HUES48 (cell line): ENCODE results near the gene NAXD.

Experiments
- H3K27ac ChIP-seq: one replicate; pipeline ENCODE4 v1.7.0; 2013; ENCODE audit warnings: low read depth, low read length, inconsistent platforms
- H3K27me3 ChIP-seq: 2 replicates; pipeline ENCODE4 v1.6.1; 2013; ENCODE audit warnings: mild to moderate bottlenecking, low read length; ENCODE audit not compliant: control insufficient read depth, insufficient read depth
- H3K36me3 ChIP-seq: 2 replicates; pipeline ENCODE4 v1.6.1; 2013; ENCODE audit warnings: low read length; ENCODE audit not compliant: control insufficient read depth, insufficient read depth
- H3K4me1 ChIP-seq: 2 replicates; pipeline ENCODE4 v1.6.1; 2013; ENCODE audit warnings: mild to moderate bottlenecking, low read length; ENCODE audit not compliant: control insufficient read depth, insufficient read depth
- H3K4me3 ChIP-seq: 2 replicates; pipeline ENCODE4 v1.5.1; 2013; ENCODE audit warnings: mild to moderate bottlenecking, low read depth, low read length
- H3K9ac ChIP-seq: 2 replicates; pipeline ENCODE4 v1.6.1; 2013; ENCODE audit warnings: mild to moderate bottlenecking, low read depth, low read length, moderate library complexity
- H3K9me3 ChIP-seq: 2 replicates; pipeline ENCODE4 v1.6.1; 2013; ENCODE audit warnings: low read length; ENCODE audit not compliant: control insufficient read depth, insufficient read depth

NAXD gene

DNA sequence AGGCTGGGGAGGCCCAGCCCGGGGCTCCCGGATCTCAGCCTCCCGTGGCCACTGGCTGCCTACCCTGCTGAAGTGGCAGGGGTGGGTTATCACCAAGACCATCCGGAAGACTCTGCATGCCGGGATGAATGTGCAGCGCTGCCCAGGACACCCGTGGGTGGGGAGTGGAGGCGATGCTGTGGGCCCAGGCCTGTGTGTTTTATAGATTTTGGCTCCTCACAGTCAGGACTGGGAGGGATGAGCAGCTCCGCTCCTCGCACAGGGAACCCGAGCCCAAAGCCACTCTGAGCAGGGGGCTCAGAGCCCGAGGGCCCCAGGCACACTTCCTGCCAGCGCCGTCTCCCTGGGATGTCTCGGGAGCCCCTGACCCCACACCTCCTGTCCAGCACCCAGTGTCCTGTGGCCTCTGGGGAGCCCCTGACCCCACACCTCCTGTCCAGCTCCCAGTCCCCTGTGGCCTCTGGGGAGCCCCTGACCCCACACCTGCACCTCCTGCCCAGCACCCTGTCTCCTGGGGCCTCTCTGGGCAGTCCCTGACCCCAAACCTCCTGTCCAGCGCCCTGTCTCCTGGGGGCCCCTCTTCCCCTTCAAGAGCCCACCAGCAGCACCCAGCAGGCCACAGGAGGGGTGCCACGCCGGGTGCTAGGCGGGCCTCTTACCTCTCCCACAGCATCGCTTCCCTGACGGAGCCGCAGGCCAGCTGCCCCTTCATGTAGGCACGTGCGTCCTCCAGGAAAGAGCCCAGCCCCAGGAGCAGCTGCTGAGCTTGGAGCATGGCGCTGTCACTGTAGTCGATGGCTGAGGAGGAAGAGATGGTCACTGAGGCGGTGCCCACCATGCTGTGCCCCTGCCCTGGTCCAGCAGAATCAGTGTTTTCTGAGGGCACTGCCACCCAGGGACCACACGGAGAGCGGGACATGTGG lies 31.4 kb downstream of the NAXD start:
- Histone ChIP-seq H3K9ac (no peak overlapping the region), H3K4me1 (peaks cover 4% of the 10 kb centered on the region), H3K36me3 (peaks cover 37% of the 10 kb centered on the region), H3K27me3 (no peaks in the 10 kb centered on the region), H3K9me3 (no peaks in the 10 kb centered on the region), H3K27ac (no peak overlapping the region), H3K4me3 (no peak overlapping the region)

DNA sequence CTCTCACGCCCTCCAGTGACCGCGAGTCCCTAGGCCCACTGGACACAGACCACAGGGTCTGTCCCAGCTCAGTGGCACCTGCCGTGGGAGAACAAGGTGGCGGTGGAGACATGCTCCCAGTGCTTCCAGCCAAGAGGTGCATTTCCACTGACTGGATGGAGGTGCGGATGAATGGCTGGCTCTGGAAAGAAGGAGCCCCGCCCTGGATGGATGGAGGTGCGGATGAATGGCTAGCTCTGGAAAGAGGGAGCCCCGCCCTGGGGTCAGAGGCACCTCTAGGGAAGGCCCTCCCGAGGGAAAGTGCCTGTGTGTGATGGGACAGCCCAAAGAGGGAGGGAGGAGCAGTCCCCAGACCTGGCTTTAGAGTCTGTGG lies 32.0 kb downstream of the NAXD start:
- Histone ChIP-seq H3K36me3 (peaks cover 32% of the 10 kb centered on the region), H3K27ac (no peak overlapping the region), H3K4me1 (peaks cover 4% of the 10 kb centered on the region), H3K4me3 (no peak overlapping the region), H3K27me3 (no peaks in the 10 kb centered on the region), H3K9ac (no peak overlapping the region), H3K9me3 (no peaks in the 10 kb centered on the region)

DNA sequence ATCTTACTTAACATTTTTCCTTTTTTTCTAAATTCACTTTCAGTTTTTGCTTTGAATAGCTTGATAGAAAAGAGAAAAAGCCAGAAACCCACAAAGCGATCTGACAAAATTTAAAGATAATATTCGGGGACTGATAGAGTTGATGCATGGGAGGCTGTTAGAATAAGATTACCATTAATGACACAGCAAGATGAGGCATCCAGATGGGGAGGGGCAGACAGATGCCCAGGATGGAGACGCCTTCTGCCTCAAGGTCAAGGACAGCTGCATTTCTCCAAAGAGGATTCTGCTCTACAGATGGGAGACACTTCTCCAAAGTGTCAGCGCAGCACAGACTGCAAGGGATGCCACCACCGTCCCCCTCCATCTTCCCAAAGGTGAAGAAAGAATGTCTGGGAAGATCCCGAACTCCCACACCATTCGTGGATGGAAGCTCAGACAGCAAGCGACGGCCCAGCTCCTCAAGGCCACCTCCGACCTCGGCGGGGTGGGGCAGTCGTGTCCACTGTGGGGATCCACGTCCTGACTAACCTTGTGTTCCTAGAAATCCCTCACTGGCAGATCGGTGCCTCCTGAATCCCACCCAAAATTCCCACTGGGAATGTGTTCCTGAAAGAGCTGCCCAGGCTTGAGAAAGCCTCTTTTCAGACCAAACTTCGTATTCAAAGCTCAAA lies 32.9 kb downstream of the NAXD start:
- H3K27ac ChIP-seq = no peak overlapping the region
- no peaks in the 10 kb centered on the region for H3K27me3 ChIP-seq
- no peak overlapping the region for H3K4me3 ChIP-seq
- no peaks in the 10 kb centered on the region for H3K9me3 ChIP-seq
- H3K36me3 ChIP-seq = peaks cover 23% of the 10 kb centered on the region
- H3K9ac ChIP-seq = no peak overlapping the region
- peaks cover 4% of the 10 kb centered on the region for H3K4me1 ChIP-seq

- no peaks in the 10 kb centered on the region for H3K9me3 ChIP-seq
- no peaks in the 10 kb centered on the region for H3K27me3 ChIP-seq
- H3K4me1 ChIP-seq = peaks cover 4% of the 10 kb centered on the region
- H3K27ac ChIP-seq = no peak overlapping the region
- no peak overlapping the region for H3K9ac ChIP-seq
- H3K36me3 ChIP-seq = peaks cover 18% of the 10 kb centered on the region
- no peak overlapping the region for H3K4me3 ChIP-seq
Observed at GRCh38 chr13:110648848-110649421, 33.6 kb downstream of the NAXD start.

DNA sequence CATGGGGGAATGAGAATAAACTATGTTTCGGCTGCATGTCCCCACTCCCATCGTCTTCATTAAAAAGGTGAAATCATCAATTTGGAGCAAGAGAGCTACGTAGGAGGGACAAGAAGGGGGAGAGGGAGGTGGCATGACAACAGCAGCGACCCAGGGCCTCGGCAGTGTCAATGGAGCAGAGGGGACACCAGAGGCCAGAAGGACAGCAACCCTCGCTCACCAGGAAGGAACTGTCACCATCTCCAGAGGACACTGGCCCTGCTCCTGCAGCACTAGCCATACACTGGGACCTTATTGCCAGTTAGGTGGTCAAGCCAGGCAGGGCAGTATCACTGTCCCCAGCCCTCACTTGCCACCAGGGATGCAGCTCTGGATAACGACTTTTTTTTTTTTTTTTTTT lies 34.2 kb downstream of the NAXD start:
- Histone ChIP-seq H3K4me3 (no peak overlapping the region), H3K9ac (no peak overlapping the region), H3K27ac (no peak overlapping the region), H3K27me3 (no peaks in the 10 kb centered on the region), H3K9me3 (no peaks in the 10 kb centered on the region), H3K36me3 (peaks cover 13% of the 10 kb centered on the region; the same call in 1 of the 2 replicates), H3K4me1 (peaks cover 2% of the 10 kb centered on the region)

DNA sequence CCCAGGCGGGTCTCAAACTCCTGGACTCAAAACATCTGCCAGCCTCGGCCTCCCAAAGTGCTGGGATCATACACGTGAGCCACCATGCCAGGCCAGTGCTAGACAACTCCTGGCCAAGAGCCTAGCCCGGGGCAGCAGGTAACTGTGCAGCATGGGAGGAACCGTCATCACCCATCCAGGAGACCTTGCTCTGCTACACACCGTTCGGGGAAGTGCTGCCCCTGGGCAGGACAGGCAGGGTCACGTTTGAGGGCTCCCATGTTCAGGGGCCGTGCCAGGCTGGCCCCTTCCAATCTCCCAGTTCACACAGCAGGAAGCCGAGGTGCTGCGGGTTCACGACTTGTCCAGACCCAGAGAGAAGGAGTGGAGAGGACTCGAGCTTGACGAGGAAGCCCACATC lies 35.1 kb downstream of the NAXD start:
- Histone ChIP-seq H3K4me1 (no peaks in the 10 kb centered on the region; the same call in 1 of the 2 replicates), H3K9ac (no peak overlapping the region), H3K36me3 (peaks cover 13% of the 10 kb centered on the region; the same call in 1 of the 2 replicates), H3K27ac (no peak overlapping the region), H3K9me3 (no peaks in the 10 kb centered on the region), H3K27me3 (no peaks in the 10 kb centered on the region), H3K4me3 (no peak overlapping the region)

- Histone ChIP-seq H3K9me3 (no peaks in the 10 kb centered on the region), H3K9ac (no peak overlapping the region)
Observed at GRCh38 chr13:110651271-110651670, 35.9 kb downstream of the NAXD start.

DNA sequence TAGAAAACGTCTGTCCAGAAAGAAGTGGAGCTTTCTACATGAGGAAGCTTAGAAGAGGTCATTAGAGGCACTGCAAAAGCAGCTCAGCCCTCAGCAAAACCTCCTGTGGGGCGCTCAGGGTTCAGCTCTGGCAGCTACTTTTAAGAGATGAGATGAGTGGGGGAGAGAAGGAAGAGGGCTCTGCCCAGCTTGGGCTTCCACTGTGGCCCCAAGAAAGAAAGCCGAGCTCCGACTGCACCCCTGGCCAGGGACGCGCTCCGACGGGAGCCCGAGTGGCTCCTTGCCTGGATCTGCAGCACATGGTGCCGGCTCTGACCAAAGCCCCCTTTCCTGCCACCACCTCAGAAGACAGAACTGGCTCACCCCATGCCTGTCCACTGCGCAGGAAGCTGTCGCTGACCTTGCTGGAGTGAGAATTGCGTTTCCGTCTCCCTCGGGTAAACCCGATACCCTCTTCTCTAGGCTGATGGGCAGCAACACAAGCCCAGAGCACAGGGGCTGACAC lies 36.4 kb downstream of the NAXD start:
- Histone ChIP-seq H3K9ac (no peak overlapping the region), H3K36me3 (peaks cover 9% of the 10 kb centered on the region; the same call in 1 of the 2 replicates), H3K4me1 (no peaks in the 10 kb centered on the region), H3K9me3 (no peaks in the 10 kb centered on the region), H3K27ac (no peak overlapping the region), H3K27me3 (no peaks in the 10 kb centered on the region), H3K4me3 (no peak overlapping the region)

More at GRCh38 chr13:110651271-110651670, 35.9 kb downstream of the NAXD start:
- H3K4me3 ChIP-seq = no peak overlapping the region
- no peaks in the 10 kb centered on the region for H3K4me1 ChIP-seq
- H3K27ac ChIP-seq = no peak overlapping the region
- H3K36me3 ChIP-seq = peaks cover 9% of the 10 kb centered on the region; the same call in 1 of the 2 replicates
- H3K27me3 ChIP-seq = no peaks in the 10 kb centered on the region

GRCh38 chr13:110652231-110652730 lies 36.9 kb downstream of the NAXD start:
- H3K4me3 ChIP-seq = no peak overlapping the region
- no peaks in the 10 kb centered on the region for H3K9me3 ChIP-seq
- H3K9ac ChIP-seq = no peak overlapping the region
- H3K36me3 ChIP-seq = peaks cover 9% of the 10 kb centered on the region; the same call in 1 of the 2 replicates
- no peak overlapping the region for H3K27ac ChIP-seq
- H3K27me3 ChIP-seq = no peaks in the 10 kb centered on the region
- no peaks in the 10 kb centered on the region for H3K4me1 ChIP-seq

- H3K4me1 ChIP-seq = no peaks in the 10 kb centered on the region
Observed at GRCh38 chr13:110652764-110653163, 37.4 kb downstream of the NAXD start.

More at GRCh38 chr13:110652764-110653163, 37.4 kb downstream of the NAXD start:
- H3K27me3 ChIP-seq = no peaks in the 10 kb centered on the region
- H3K9ac ChIP-seq = no peak overlapping the region
- H3K36me3 ChIP-seq = peaks cover 9% of the 10 kb centered on the region; the same call in 1 of the 2 replicates
- H3K27ac ChIP-seq = no peak overlapping the region
- peaks cover 1% of the 10 kb centered on the region; the same call in 1 of the 2 replicates for H3K9me3 ChIP-seq
- H3K4me3 ChIP-seq = no peak overlapping the region
